GM21717 (cell line): Measurements from ENCODE around the gene NUP62.
A peak's percentile ranks its signal among the peaks of the same experiment; 100 is the strongest.
"Not testable (repeated sequence)": the region's sequence is repeated elsewhere in the genome, so short reads cannot be mapped to it uniquely, and the experiment has no call there.

Source experiments
- ATAC-seq: cut with Tn5 transposase; IDR thresholded peaks from one replicate; pipeline ENCODE4 v1.9.1; 2021; ENCODE audit warnings: mild to moderate bottlenecking, moderate library complexity; ENCODE audit not compliant: unreplicated experiment

The NUP62 gene

GRCh38 chr19:49952479-49952836, 23.2 kb upstream of the NUP62 start:
- no peak for ATAC-seq

GRCh38 chr19:49951806-49952478, 22.6 kb upstream of the NUP62 start:
- no peak for ATAC-seq

GRCh38 chr19:49950956-49951526, 21.7 kb upstream of the NUP62 start:
- ATAC-seq = no peak

GRCh38 chr19:49950590-49950948, 21.3 kb upstream of the NUP62 start:
- no peak for ATAC-seq

GRCh38 chr19:49949742-49950589, 20.7 kb upstream of the NUP62 start:
- ATAC-seq = no peak

GRCh38 chr19:49946415-49946814, 17.1 kb upstream of the NUP62 start:
- no peak for ATAC-seq

- not testable (repeated sequence) for ATAC-seq
Measured at GRCh38 chr19:49944567-49944966, 15.3 kb upstream of the NUP62 start.

GRCh38 chr19:49940482-49940791, 11.1 kb upstream of the NUP62 start:
- ATAC-seq = no peak

GRCh38 chr19:49939721-49940481, 10.6 kb upstream of the NUP62 start:
- no peak for ATAC-seq

- ATAC-seq = no peak
Measured at GRCh38 chr19:49938662-49939061, 9.4 kb upstream of the NUP62 start.

GRCh38 chr19:49937750-49938381, 8.6 kb upstream of the NUP62 start:
- no peak for ATAC-seq

- ATAC-seq = no peak
Measured at GRCh38 chr19:49936549-49936948, 7.2 kb upstream of the NUP62 start.

- no peak for ATAC-seq
Measured at GRCh38 chr19:49933643-49934042, 4.3 kb upstream of the NUP62 start.

GRCh38 chr19:49932731-49933131, 3.4 kb upstream of the NUP62 start:
- ATAC-seq = no peak

- no peak for ATAC-seq
Measured at GRCh38 chr19:49932041-49932451, 2.7 kb upstream of the NUP62 start.

- ATAC-seq = no peak
Measured at GRCh38 chr19:49931293-49932040, 2.2 kb upstream of the NUP62 start.

- ATAC-seq = no peak
Measured at GRCh38 chr19:49930483-49931011, 1.2 kb upstream of the NUP62 start.

GRCh38 chr19:49929611-49930482, 543 bp upstream of the NUP62 start:
- ATAC-seq = peak; percentile 45
